BJ (cell line): ENCODE measurements around the gene SSNA1. TPM values are rescaled to one million over a fixed set of nuclear protein-coding genes. Genes with fewer than 3 reads are reported as not detected.

Source experiments
- CTCF ChIA-PET: fragments of 350-600 bp; formaldehyde crosslinking; extraction: SDS; loops from one replicate; lab custom pipeline; 2021; ENCODE audit warnings: antibody characterized with exemption, inconsistent platforms; lab: Yijun Ruan, JAX
- POLR2A ChIA-PET: fragments of 300-600 bp; sonication (Branson Sonifier 250); formaldehyde crosslinking; extraction: SDS; loops from one replicate; lab custom pipeline; 2021; ENCODE audit warnings: antibody characterized with exemption; lab: Charles Lee
- DNase-seq: peaks from one replicate; pipeline ENCODE4 v3.0.0-alpha.2; 2011; ENCODE audit warnings: low read depth
- H3K27me3 ChIP-seq: 2 replicates; pipeline ENCODE4 v1.6.0; 2011; ENCODE audit warnings: low read length; ENCODE audit not compliant: control insufficient read depth, insufficient read depth
- H3K36me3 ChIP-seq: 2 replicates; pipeline ENCODE4 v1.5.1; 2011; ENCODE audit warnings: low read length; ENCODE audit not compliant: control insufficient read depth, insufficient read depth
- H3K4me3 ChIP-seq: 2 replicates; pipeline ENCODE4 v1.5.1; 2011; ENCODE audit warnings: low read depth, mild to moderate bottlenecking, control low read depth, low read length
- CTCF ChIP-seq: IDR thresholded peaks from 2 replicates; pipeline ENCODE4 v1.5.1; 2011; ENCODE audit warnings: low read depth, mild to moderate bottlenecking, control low read depth, inconsistent platforms, low read length, moderate library complexity; ENCODE audit not compliant: insufficient read depth
- polyA plus RNA-seq: library from polyadenylated mRNA; depleted of rRNA; stranded (reverse); fragments of >200 nt; gene quantifications from 2 replicates; pipeline ENCODE4 v1.2.3, GENCODE V29; 2011

SSNA1 gene
- polyA plus RNA-seq, 1 experiment: 81.4 TPM

GRCh38 chr9:137194909-137195308 lies 6.4 kb downstream of the SSNA1 start:
- peaks cover 18% of the 10 kb centered on the region for H3K36me3 ChIP-seq
- CTCF ChIA-PET: interaction anchor here (1.1 kb wide), 1 partner anchor 33 kb away, joined by 3 read pairs; the partner anchor contains the start of gene RNF224
- H3K27me3 ChIP-seq: no peaks in the 10 kb centered on the region
- no peak for DNase-seq
- POLR2A ChIA-PET: no interaction called here
- no peak overlapping the region for H3K4me3 ChIP-seq
- no peak for TF ChIP-seq CTCF

- Histone ChIP-seq H3K27me3 (no peaks in the 10 kb centered on the region), H3K4me3 (no peak overlapping the region), H3K36me3 (peaks cover 10% of the 10 kb centered on the region)
- ChIA-PET CTCF (interaction anchor here (1.1 kb wide), 1 partner anchor 32 kb away, joined by 3 read pairs; the partner anchor contains the start of gene RNF224), POLR2A (no interaction called here)
- no peak for DNase-seq
- no peak for TF ChIP-seq CTCF
These were observed 7.2 kb downstream of the SSNA1 start for GRCh38 chr9:137195525-137196220.

GRCh38 chr9:137198051-137198901 lies 9.8 kb downstream of the SSNA1 start:
- Histone ChIP-seq H3K27me3 (no peaks in the 10 kb centered on the region), H3K36me3 (no peaks in the 10 kb centered on the region; the same call in 1 of the 2 replicates), H3K4me3 (no peak overlapping the region)
- DNase-seq: no peak
- POLR2A ChIA-PET: no interaction called here
- CTCF ChIA-PET: interaction anchor here (0.5 to 1.0 kb wide), 2 partner anchors 21 to 146 kb away, joined by 3 read pairs; no protein-coding TSS in a partner anchor
- TF ChIP-seq CTCF: no peak

GRCh38 chr9:137198902-137199283 lies 10.4 kb downstream of the SSNA1 start:
- Histone ChIP-seq H3K4me3 (0 out of 2 replicates have a peak overlapping the region, but pooled peaks have one; percentile 1), H3K27me3 (no peaks in the 10 kb centered on the region), H3K36me3 (no peaks in the 10 kb centered on the region; the same call in 1 of the 2 replicates)
- ChIA-PET CTCF (interaction anchor here (0.8 to 1.0 kb wide), 2 partner anchors 10 to 22 kb away, joined by 3 read pairs; no protein-coding TSS in a partner anchor), POLR2A (interaction anchor here (1.0 kb wide), 1 partner anchor 10 kb away, joined by 3 read pairs; no protein-coding TSS in a partner anchor)
- TF ChIP-seq CTCF: no peak
- no peak for DNase-seq
